Raji (cell line): ENCODE data around the gene NHERF1.

Experiments used
- POLR2A ChIP-seq: IDR thresholded peaks from 2 replicates; pipeline ENCODE4 v1.6.1; 2011; ENCODE audit warnings: low read depth, low read length, control low read depth; ENCODE audit not compliant: insufficient read depth

NHERF1 gene

DNA sequence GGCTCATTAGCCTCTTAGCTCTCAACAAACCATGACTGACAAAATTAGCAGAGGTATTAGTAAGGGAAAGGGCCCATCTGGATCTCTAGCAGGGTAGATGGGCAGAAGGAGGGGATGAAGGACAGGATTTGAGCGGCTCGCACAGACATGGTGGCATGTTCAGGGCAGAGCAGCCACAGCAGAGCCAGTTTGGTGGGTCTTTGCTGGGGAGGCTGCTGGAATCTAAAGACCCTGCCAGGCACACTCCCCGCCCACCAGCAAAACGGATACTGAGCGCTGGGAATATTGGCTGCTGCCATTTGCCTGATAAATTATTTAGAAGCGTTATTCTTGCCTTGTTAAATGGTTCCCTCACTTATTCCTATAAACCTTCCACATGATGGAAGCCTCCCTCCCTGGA, 48.4 kb downstream of the NHERF1 start:
- TF ChIP-seq POLR2A, result no peak

- TF ChIP-seq POLR2A, result no peak
These were observed 49.4 kb downstream of the NHERF1 start for GRCh38 chr17:74797824-74798223.

DNA sequence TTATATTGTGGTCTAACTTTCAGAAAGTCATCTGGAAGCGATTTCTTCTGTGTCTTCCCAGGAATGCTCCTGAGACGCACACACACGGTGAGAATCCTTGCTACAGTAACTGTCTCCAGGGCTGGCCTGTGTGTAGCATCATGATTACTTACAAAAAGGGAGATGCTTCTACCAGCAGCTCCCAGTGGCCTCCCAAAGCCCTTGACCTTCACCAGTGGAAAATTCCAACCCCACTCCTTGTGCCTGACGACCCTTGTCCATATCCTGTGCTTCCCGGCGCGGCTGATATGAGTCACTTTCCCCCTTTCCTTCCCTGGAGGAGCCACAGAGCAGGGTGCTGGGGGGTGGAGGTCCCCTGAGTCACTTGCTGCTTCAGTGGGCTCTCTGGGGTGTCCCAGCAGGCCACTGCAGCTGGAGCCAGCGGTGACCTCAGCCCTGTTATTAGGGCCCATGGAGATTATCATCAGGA, 49.8 kb downstream of the NHERF1 start:
- no peak for TF ChIP-seq POLR2A

GRCh38 chr17:74799097-74799496, 50.7 kb downstream of the NHERF1 start:
- TF ChIP-seq POLR2A, result no peak

- no peak for TF ChIP-seq POLR2A
These were observed 52.1 kb downstream of the NHERF1 start for GRCh38 chr17:74800531-74800930.

DNA sequence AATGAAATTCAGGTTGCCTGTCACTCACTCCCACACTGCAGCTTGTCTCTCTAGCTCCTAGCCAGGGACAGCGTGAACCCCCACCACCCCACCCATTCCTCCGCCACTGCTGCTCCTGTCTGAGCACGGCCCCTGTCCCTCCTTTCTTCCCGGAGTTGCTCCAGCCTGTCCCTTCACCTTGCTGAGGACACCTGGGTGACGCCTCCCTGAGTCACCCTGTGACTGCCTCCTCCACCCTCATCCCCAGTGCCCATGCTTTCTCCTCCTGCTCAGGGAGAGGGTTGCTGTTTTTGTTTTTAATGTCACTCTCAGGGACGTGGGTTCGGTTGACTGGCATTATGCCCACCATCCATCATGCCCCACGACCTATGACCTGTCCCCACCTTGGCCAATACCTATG, 53.5 kb downstream of the NHERF1 start:
- TF ChIP-seq POLR2A, result no peak

GRCh38 chr17:74803388-74803930, 55.0 kb downstream of the NHERF1 start:
- no peak for TF ChIP-seq POLR2A

DNA sequence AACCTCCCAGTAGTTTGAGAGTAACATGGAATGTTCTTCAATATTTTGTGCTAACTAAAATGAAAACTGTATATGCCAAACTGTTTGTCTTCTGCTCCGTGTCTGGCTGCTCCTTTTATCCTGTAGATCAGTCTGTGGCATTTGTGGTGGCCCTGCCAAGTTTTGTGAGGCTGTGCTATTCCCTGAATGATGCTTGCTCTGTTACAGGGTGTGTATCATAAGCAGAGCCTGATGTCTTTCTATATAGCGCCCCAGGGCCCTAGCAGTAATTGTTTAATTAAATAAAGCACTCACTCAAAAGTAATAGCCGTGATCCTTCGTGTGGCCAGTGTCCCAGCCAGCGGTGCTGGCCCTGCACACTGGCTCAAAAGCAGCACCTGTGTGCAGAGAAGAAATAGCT, 55.5 kb downstream of the NHERF1 start:
- TF ChIP-seq POLR2A, result no peak

DNA sequence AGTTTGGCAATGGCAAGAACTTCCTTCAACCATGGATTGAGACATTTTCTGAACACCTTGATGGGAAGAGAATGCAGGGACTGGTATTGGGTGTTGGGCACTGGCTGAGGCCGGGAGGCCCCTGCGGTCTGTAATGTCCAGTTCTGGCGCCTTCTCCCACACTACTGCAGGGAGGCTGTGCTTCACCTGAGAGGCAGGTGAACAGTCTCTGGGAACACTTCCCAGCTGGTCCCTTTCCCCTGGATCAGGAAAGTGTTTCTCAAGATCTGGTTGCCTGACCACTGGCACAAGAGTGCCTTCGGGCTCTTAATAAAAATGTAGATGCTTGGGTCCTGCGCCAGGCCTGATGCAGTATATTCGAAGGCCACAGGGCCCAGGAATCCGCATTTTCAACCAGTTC, 56.3 kb downstream of the NHERF1 start:
- TF ChIP-seq POLR2A, result no peak

GRCh38 chr17:74805591-74805991, 57.2 kb downstream of the NHERF1 start:
- TF ChIP-seq POLR2A, result no peak

- no peak for TF ChIP-seq POLR2A
These were observed 57.9 kb downstream of the NHERF1 start for GRCh38 chr17:74806334-74806733.

GRCh38 chr17:74807441-74807840, 59.0 kb downstream of the NHERF1 start:
- TF ChIP-seq POLR2A, result no peak

GRCh38 chr17:74807925-74808324, 59.5 kb downstream of the NHERF1 start:
- TF ChIP-seq POLR2A, result no peak

- TF ChIP-seq POLR2A, result no peak
These were observed 60.4 kb downstream of the NHERF1 start for GRCh38 chr17:74808714-74809430.

DNA sequence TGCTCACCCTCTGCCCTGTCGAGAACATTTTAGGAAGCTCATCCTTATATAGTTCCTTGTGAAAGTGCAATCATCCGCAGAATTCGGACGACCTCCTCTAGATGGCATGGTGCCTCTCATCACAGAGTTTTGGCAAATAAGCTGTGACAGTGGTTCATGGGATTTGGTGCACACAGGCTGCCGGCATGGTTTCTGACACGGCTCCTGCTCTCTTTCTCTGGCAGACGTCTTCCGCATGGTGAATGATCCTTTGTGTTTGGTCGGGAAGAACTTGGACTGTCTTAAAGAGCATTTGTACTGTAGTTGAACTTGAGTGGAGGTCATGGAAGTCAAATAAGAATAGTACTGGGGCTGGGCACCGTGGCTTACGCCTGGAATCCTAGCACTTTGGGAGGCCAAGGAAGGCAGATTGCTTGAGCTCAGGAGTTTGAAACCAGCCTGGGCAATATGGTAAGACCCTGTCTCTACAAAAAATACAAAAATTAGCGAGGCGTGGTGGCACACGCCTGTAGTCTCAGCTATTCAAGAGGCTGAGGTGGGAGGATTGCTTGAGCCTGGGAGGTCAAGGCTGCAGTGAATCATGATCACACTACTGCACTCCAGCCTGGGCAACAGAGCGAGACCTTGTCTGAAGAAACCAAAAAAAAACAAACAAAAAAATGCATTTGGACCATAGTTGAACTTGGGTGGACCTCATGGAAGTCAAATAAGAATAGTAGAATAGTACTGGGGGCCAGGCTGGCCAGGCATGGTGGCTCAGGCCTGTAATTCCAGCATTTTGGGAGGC, 62.5 kb downstream of the NHERF1 start:
- TF ChIP-seq POLR2A, result no peak

- TF ChIP-seq POLR2A, result no peak
These were observed 63.9 kb downstream of the NHERF1 start for GRCh38 chr17:74812109-74813009.

- TF ChIP-seq POLR2A, result no peak
These were observed 66.0 kb downstream of the NHERF1 start for GRCh38 chr17:74814453-74814852.
